Smooth muscle cell (in vitro differentiated cells): Measurements from ENCODE around the gene HMCES. TPM values are rescaled to one million over a fixed set of nuclear protein-coding genes. Genes with fewer than 3 reads are reported as not detected.
"Not testable (repeated sequence)": the region's sequence is repeated elsewhere in the genome, so short reads cannot be mapped to it uniquely, and the experiment has no call there.

Source experiments
- DNase-seq: peaks from one replicate; lab custom pipeline; 2025; ENCODE audit not compliant: unreplicated experiment; lab: John Stamatoyannopoulos, UW
- H2AFZ ChIP-seq: fragments of 200-600 bp; sonication (generic); 2 replicates; pipeline ENCODE4 v1.6.0; 2016; ENCODE audit warnings: antibody characterized with exemption, low read depth, mild to moderate bottlenecking
- H3F3A ChIP-seq: fragments of 200-600 bp; sonication (generic); 2 replicates; pipeline ENCODE4 v1.6.0; 2017; ENCODE audit warnings: antibody characterized with exemption, low read depth
- H3K27ac ChIP-seq: fragments of 200-600 bp; sonication (generic); 2 replicates; pipeline ENCODE4 v1.5.1; 2016; ENCODE audit warnings: low read depth, mild to moderate bottlenecking
- H3K27me3 ChIP-seq: fragments of 200-600 bp; sonication (generic); 2 replicates; pipeline ENCODE4 v1.6.1; 2016; ENCODE audit warnings: low read depth, mild to moderate bottlenecking
- H3K36me3 ChIP-seq: fragments of 200-600 bp; sonication (generic); 2 replicates; pipeline ENCODE4 v1.5.1; 2016; ENCODE audit warnings: low read depth
- H3K4me1 ChIP-seq: fragments of 200-600 bp; sonication (generic); 2 replicates; pipeline ENCODE4 v1.5.1; 2016; ENCODE audit warnings: low read depth
- H3K4me2 ChIP-seq: fragments of 200-600 bp; sonication (generic); 2 replicates; pipeline ENCODE4 v1.6.0; 2016; ENCODE audit warnings: mild to moderate bottlenecking
- H3K4me3 ChIP-seq: fragments of 200-600 bp; sonication (generic); 2 replicates; pipeline ENCODE4 v1.5.1; 2016; ENCODE audit warnings: mild to moderate bottlenecking
- H3K79me2 ChIP-seq: fragments of 200-600 bp; sonication (generic); 2 replicates; pipeline ENCODE4 v1.6.0; 2016; ENCODE audit warnings: low read depth, mild to moderate bottlenecking
- H3K9ac ChIP-seq: fragments of 200-600 bp; sonication (generic); 2 replicates; pipeline ENCODE4 v1.6.0; 2016; ENCODE audit warnings: low read depth
- H3K9me3 ChIP-seq: fragments of 200-600 bp; sonication (generic); replicated peaks from 2 replicates; pipeline ENCODE4 v1.5.1; 2016; ENCODE audit warnings: low read depth
- H4K20me1 ChIP-seq: fragments of 200-600 bp; sonication (generic); 2 replicates; pipeline ENCODE4 v1.6.0; 2016; ENCODE audit warnings: low read depth
- CTCF ChIP-seq: fragments of 200-600 bp; sonication (generic); IDR thresholded peaks from 2 replicates; pipeline ENCODE4 v1.5.1; 2017; ENCODE audit warnings: borderline replicate concordance, mild to moderate bottlenecking, antibody characterized with exemption; ENCODE audit not compliant: insufficient read depth, poor library complexity, severe bottlenecking
- WGBS: methylation state at CpG from one replicate; pipeline ENCODE4 v1.1.7; 2016; ENCODE audit warnings: low lambda C conversion rate; 5-methylcytosine and 5-hydroxymethylcytosine counted together
- polyA plus RNA-seq: library from polyadenylated mRNA; unstranded; fragments of >200 nt; fragmentation: Nextera tagmentation; extraction: Ambion mirVana; gene quantifications from 2 replicates; pipeline ENCODE4 v1.2.1, GENCODE V29; 2016
- total RNA-seq: library from RNA; depleted of rRNA; stranded (reverse); fragments of >200 nt; gene quantifications from 2 replicates; pipeline ENCODE4 v1.2.3, GENCODE V29; 2014

The HMCES gene
- total and polyA plus RNA-seq, 2 experiments from 2014 or later: 15.2 to 25.0 TPM

- not testable (repeated sequence) for H3K4me3 ChIP-seq, H3K9ac ChIP-seq
Observed at GRCh38 chr3:129245641-129246306, 32.9 kb upstream of the HMCES start.

GRCh38 chr3:129246636-129247035 is 32.0 kb upstream of the HMCES start:
- Histone ChIP-seq H3K9me3 (no peaks in the 10 kb centered on the region), H3K4me2 (no peak overlapping the region), H4K20me1 (peaks cover 10% of the 10 kb centered on the region), H3K4me1 (peaks cover 12% of the 10 kb centered on the region), H3K4me3 (no peak overlapping the region), H3K27ac (no peak overlapping the region), H3K27me3 (no peaks in the 10 kb centered on the region), H3K79me2 (peaks cover 43% of the 10 kb centered on the region), H3K36me3 (no peaks in the 10 kb centered on the region), H3K9ac (no peak overlapping the region), H2AFZ (no peak overlapping the region), H3F3A (no peaks in the 10 kb centered on the region)
- TF ChIP-seq CTCF: no peak
- no peak for DNase-seq

More at GRCh38 chr3:129245641-129246306, 32.9 kb upstream of the HMCES start:
- Histone ChIP-seq H3K79me2 (peaks cover 35% of the 10 kb centered on the region), H3K4me2 (peak overlapping the region; percentile 20), H3K4me1 (peaks cover 12% of the 10 kb centered on the region), H3K27ac (peak overlapping the region; percentile 36)
- 25% methylated on average over 11 of the region's 11 CpGs for WGBS
- not testable (repeated sequence) for H3K27me3 ChIP-seq, H2AFZ ChIP-seq, H4K20me1 ChIP-seq, H3K36me3 ChIP-seq, H3F3A ChIP-seq, H3K9me3 ChIP-seq
- peak; percentile 17 for DNase-seq
- TF ChIP-seq CTCF: peak; percentile 91

DNA sequence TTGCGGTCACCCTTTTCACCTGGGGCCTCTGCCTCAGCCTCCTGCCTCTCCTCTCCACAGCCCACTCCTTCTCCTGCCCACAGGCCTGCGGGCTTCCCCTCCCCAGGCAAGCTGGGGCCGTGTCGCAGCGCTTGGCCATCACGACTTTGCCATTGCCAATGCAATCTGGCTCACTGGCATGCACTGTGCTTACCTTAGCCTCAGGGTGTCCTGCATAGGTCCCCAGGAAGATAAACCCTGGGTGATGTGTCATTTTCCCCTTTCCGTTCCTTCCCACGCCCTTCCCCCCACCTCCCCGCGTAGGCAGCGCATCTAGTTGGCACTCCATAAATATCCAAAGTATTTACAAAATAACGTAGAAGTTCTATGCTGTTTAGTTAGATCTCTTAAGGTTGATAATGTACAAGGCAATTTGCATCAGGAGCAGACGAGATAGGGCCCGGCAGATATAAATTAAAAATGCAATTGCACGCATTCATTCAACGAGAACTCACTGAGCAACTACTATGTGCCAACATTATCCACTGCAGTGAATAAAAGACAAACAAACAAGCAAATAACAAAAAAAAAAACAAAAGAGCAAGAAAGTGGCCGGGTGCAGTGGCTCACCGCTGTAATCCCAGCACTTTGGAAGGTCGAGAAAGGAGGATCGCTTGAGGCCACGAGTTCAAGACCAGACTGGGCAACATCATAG is 30.2 kb upstream of the HMCES start:
- peak overlapping the region; percentile 100 for H3K9ac ChIP-seq
- 72% methylated on average over 21 of the region's 21 CpGs for WGBS
- H3K79me2 ChIP-seq: peaks cover 49% of the 10 kb centered on the region
- DNase-seq: no peak
- peak overlapping the region; percentile 99 for H3K4me2 ChIP-seq
- H3K4me1 ChIP-seq: peaks cover 12% of the 10 kb centered on the region
- H3K9me3 ChIP-seq: no peaks in the 10 kb centered on the region
- no peaks in the 10 kb centered on the region for H3K27me3 ChIP-seq
- H3K27ac ChIP-seq: no peak overlapping the region
- H3K36me3 ChIP-seq: no peaks in the 10 kb centered on the region
- H3F3A ChIP-seq: peaks cover 3% of the 10 kb centered on the region
- peaks cover 28% of the 10 kb centered on the region for H4K20me1 ChIP-seq
- peak overlapping the region; percentile 89 for H3K4me3 ChIP-seq
- peak overlapping the region; percentile 31 for H2AFZ ChIP-seq
- TF ChIP-seq CTCF: no peak
